Activated CD8-positive, alpha-beta memory T cell treated with anti-CD3 and anti-CD28 coated beads, Interleukin-2, amount 50 U/mL, for 4 hours (primary cell): ENCODE measurements around the gene B4GALNT3.

Experiments
- DNase-seq: peaks from one replicate; pipeline ENCODE4 v3.0.0-alpha.2; 2020

Gene B4GALNT3

GRCh38 chr12:510071-510825, 50.5 kb downstream of the B4GALNT3 start:
- DNase-seq = no peak

- no peak for DNase-seq
These were observed 53.2 kb downstream of the B4GALNT3 start for GRCh38 chr12:512933-513332.

- no peak for DNase-seq
These were observed 53.7 kb downstream of the B4GALNT3 start for GRCh38 chr12:513446-513845.

- DNase-seq = no peak
These were observed 57.8 kb downstream of the B4GALNT3 start for GRCh38 chr12:517538-517937.

GRCh38 chr12:520119-520518, 60.4 kb downstream of the B4GALNT3 start:
- DNase-seq = no peak

- no peak for DNase-seq
These were observed 63.1 kb downstream of the B4GALNT3 start for GRCh38 chr12:522692-523378.

GRCh38 chr12:524167-524951, 64.6 kb downstream of the B4GALNT3 start:
- no peak for DNase-seq

GRCh38 chr12:526089-526488, 66.3 kb downstream of the B4GALNT3 start:
- no peak for DNase-seq

GRCh38 chr12:527241-527640, 67.5 kb downstream of the B4GALNT3 start:
- no peak for DNase-seq

GRCh38 chr12:527729-528128, 68.0 kb downstream of the B4GALNT3 start:
- no peak for DNase-seq

- no peak for DNase-seq
These were observed 70.6 kb downstream of the B4GALNT3 start for GRCh38 chr12:530308-530707.

GRCh38 chr12:530821-531220, 71.1 kb downstream of the B4GALNT3 start:
- no peak for DNase-seq

- DNase-seq = no peak
These were observed 72.3 kb downstream of the B4GALNT3 start for GRCh38 chr12:531951-532585.

- no peak for DNase-seq
These were observed 73.3 kb downstream of the B4GALNT3 start for GRCh38 chr12:532908-533565.

GRCh38 chr12:533718-534117, 74.0 kb downstream of the B4GALNT3 start:
- DNase-seq = no peak

GRCh38 chr12:534216-534615, 74.5 kb downstream of the B4GALNT3 start:
- DNase-seq = no peak

- no peak for DNase-seq
These were observed 75.7 kb downstream of the B4GALNT3 start for GRCh38 chr12:535396-535795.

GRCh38 chr12:536751-537245, 77.1 kb downstream of the B4GALNT3 start:
- DNase-seq = no peak

GRCh38 chr12:537772-538171, 78.0 kb downstream of the B4GALNT3 start:
- no peak for DNase-seq

- DNase-seq = peak; percentile 49
These were observed 79.2 kb downstream of the B4GALNT3 start for GRCh38 chr12:538731-539539.

GRCh38 chr12:539540-540310, 80.0 kb downstream of the B4GALNT3 start:
- no peak for DNase-seq
